Heart left ventricle (tissue), 16 donors: ENCODE measurements around the gene LYZL6. TPM values are rescaled to one million over a fixed set of nuclear protein-coding genes. Genes with fewer than 3 reads are reported as not detected.
A peak's percentile ranks its signal among the peaks of the same experiment; 100 is the strongest.

Experiments
- ATAC-seq, 4 donors: fragments of 200-7000 bp; cut with Tn5 transposase; one replicate each; pipeline ENCODE4 v1.9.1; 2020 to 2022; ENCODE audit warnings: moderate library complexity in 4 of 4, mild to moderate bottlenecking in 3 of 4, moderate number of reproducible peaks in 1 of 4
- DNase-seq, 5 donors: peaks; one replicate each; pipeline ENCODE4 v3.0.0-alpha.2; 2020
- H3K27ac ChIP-seq, 12 donors: fragments of 200-600 bp; sonication (generic) in 4 of 12; one replicate each; pipeline versions ENCODE4 v1.5.0 to v1.8.0; 2016 to 2022; ENCODE audit warnings: mild to moderate bottlenecking in 2 of 12
- H3K27me3 ChIP-seq, 9 donors: fragments of 200-600 bp; sonication (generic) in 2 of 9; one replicate each; pipeline versions ENCODE4 v1.5.1 to v1.8.0; 2016 to 2022; ENCODE audit warnings: mild to moderate bottlenecking in 3 of 9
- H3K36me3 ChIP-seq, 9 donors: fragments of 200-600 bp; sonication (generic) in 2 of 9; one replicate each; pipeline versions ENCODE4 v1.5.0 to v1.8.0; 2018 to 2022; ENCODE audit warnings: mild to moderate bottlenecking in 2 of 9
- H3K4me1 ChIP-seq, 12 donors: fragments of 200-600 bp; sonication (generic) in 4 of 12; one replicate each; pipeline versions ENCODE4 v1.5.0 to v1.8.0; 2016 to 2022; ENCODE audit warnings: mild to moderate bottlenecking in 3 of 12
- H3K4me3 ChIP-seq, 12 donors: fragments of 200-600 bp; sonication (generic) in 4 of 12; one replicate each; pipeline versions ENCODE4 v1.5.0 to v1.8.0; 2017 to 2022; ENCODE audit warnings: mild to moderate bottlenecking in 9 of 12, moderate library complexity in 4 of 12
- H3K9me3 ChIP-seq, 12 donors: fragments of 200-600 bp; sonication (generic) in 4 of 12; one replicate each; pipeline versions ENCODE4 v1.5.0 to v1.8.0; 2016 to 2022; ENCODE audit warnings: mild to moderate bottlenecking in 1 of 12
- POLR2A ChIP-seq, 2 donors: fragments of 450-650 bp; IDR thresholded peaks; one replicate each; pipeline ENCODE4 v1.6.1; 2017; ENCODE audit warnings: antibody characterized with exemption in 2 of 2, mild to moderate bottlenecking in 2 of 2, moderate library complexity in 2 of 2
- WGBS, 4 donors: extraction: QIAGEN DNeasy Blood & Tissue Kit in 2 of 4; methylation state at CpG; one replicate each; pipeline versions ENCODE4 v1.1.5 to v1.1.7; 2013 to 2018; 5-methylcytosine and 5-hydroxymethylcytosine counted together
- intact Hi-C, 10 donors: fragments of 100-400 bp; cut with DNase I; formaldehyde crosslinking; loops; one replicate each; pipeline versions ENCODE4 v1.11.1 to v1.14.2; 2022
- polyA plus RNA-seq, 2 donors: library from polyadenylated mRNA; stranded (reverse); fragments of 200-250 nt; gene quantifications; one replicate each; pipeline ENCODE4 v1.2.3, GENCODE V29; 2013
- total RNA-seq, 9 donors: library from RNA; depleted of rRNA in 2 of 9; stranded (reverse); fragments of >200 nt in 2 of 9; fragmentation: NEBNext Ultra II Directional in 3 of 9; extraction: Animal tissue kit (Norgen Biotek cat#: 25700) in 3 of 9; gene quantifications; one replicate each; pipeline versions ENCODE4 v1.1.0 to v1.2.4, GENCODE V29; 2016 to 2023
- TF ChIP-seq, protein P1 (sequence below), 12 donors: fragments of 200-600 bp; sonication (generic) in 4 of 12; IDR thresholded peaks; one replicate each; pipeline versions ENCODE4 v1.5.0 to v1.8.0; 2018 to 2022; ENCODE audit warnings: antibody characterized with exemption in 12 of 12, mild to moderate bottlenecking in 5 of 12
- donor health status: ischemic (EF 13 %, LVEDD 7.1; RV severe dilation, severe dysfunction).
- donor health status: healthy with polysubstance abuse.
- donor health status: DM: no; HTN: yes; CAD: no.
- donor health status: DM: no; HTN: no; CAD: no.
- donor health status: ischemic (EF 25% LVEDD 6.9; RV normal size, moderate dysfunction).
- donor health status: ischemic (EF 25% LVEDD 5.7; RV mildly dilated, moderate dysfunction).
- donor health status: healthy.
- donor health status: DM: yes; HTN: yes; CAD: no.
- donor health status: ischemic (EF 35%, LVEDD 5.7; RV mildly dilated, moderate dysfunction).
- donor health status: nonischemic (EF 11% LVEDD 7.7; RV severe dilation, severe dysfunction).
- donor health status: DM: yes; HTN: yes; CAD: no.
- donor health status: PGD.
- donor health status: ischemic (EF 29% LVEDD 5.4; RV normal size, mild dysfunction).
- donor health status: nonischemic (EF 23%, LVEDD 6.1; RV moderate dilation, normal function).

Gene LYZL6
- total and polyA plus RNA-seq, 11 donors = not detected

DNA sequence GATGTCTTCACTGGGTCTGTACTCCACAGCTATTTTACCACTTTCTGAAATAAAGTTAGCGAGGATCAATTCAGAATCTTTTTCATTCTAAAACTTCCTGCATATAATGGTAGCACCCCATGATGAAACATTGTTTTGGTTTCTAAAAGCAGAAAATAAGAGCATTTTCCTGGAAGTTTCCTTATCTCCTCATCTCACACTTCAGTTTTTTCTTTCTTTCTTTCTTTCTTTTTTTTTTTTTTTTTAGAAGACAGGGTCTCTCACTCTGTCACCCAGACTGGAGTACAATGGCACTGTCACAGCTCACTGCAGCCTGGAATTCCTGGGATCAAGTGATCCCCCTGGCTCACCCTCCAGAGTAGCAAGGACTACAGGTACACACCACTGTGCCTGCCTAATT lies 23.3 kb downstream of the LYZL6 start:
- no peak for TF ChIP-seq POLR2A (IDR thresholded peaks at IDR 0.05)
- TF ChIP-seq, protein P1, sequence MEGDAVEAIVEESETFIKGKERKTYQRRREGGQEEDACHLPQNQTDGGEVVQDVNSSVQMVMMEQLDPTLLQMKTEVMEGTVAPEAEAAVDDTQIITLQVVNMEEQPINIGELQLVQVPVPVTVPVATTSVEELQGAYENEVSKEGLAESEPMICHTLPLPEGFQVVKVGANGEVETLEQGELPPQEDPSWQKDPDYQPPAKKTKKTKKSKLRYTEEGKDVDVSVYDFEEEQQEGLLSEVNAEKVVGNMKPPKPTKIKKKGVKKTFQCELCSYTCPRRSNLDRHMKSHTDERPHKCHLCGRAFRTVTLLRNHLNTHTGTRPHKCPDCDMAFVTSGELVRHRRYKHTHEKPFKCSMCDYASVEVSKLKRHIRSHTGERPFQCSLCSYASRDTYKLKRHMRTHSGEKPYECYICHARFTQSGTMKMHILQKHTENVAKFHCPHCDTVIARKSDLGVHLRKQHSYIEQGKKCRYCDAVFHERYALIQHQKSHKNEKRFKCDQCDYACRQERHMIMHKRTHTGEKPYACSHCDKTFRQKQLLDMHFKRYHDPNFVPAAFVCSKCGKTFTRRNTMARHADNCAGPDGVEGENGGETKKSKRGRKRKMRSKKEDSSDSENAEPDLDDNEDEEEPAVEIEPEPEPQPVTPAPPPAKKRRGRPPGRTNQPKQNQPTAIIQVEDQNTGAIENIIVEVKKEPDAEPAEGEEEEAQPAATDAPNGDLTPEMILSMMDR (IDR thresholded peaks at IDR 0.05) = no peak
- Histone ChIP-seq H3K27ac (no peak overlapping the region), H3K4me3 (no peak overlapping the region), H3K4me1 (peaks cover 0 to 3% (median 0%) of the 10 kb centered on the region in 12 donors), H3K27me3 (no peaks in the 10 kb centered on the region), H3K9me3 (no peaks in the 10 kb centered on the region), H3K36me3 (no peaks in the 10 kb centered on the region)
- intact Hi-C loops = no loop called here
- 94 to 99% (median 97%) methylated on average over 1 of the region's 1 CpG for whole genome bisulfite sequencing, 4 donors
- DNase-seq = no peak
- no peak for ATAC-seq

DNA sequence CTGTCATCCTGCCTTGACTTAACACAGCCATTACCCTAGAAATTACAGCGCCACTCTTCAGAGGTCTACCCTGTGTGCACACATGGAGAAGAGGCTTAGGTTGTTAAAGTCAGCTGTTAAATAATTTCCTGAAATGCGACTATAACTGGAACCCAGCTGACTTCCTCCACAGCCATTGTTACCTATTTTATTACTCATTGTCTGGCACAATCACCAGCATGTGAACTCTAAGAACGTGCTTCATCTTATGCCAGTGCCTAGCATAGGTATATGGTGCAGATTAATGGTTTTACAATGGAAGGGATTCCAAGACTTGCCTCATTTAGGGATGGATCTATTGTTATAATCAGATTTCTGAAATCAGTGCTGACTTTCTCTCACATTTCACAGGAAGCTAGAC lies 24.8 kb downstream of the LYZL6 start:
- H3K4me1 ChIP-seq = peaks cover 0 to 3% (median 0%) of the 10 kb centered on the region in 12 donors
- H3K27ac ChIP-seq = no peak overlapping the region
- no peak overlapping the region for H3K4me3 ChIP-seq
- no peaks in the 10 kb centered on the region for H3K27me3 ChIP-seq
- no peak for TF ChIP-seq POLR2A (IDR thresholded peaks at IDR 0.05)
- TF ChIP-seq, protein P1 (IDR thresholded peaks at IDR 0.05) = no peak
- no peaks in the 10 kb centered on the region for H3K9me3 ChIP-seq
- no peaks in the 10 kb centered on the region for H3K36me3 ChIP-seq
- intact Hi-C loops = no loop called here
- ATAC-seq (peak in 1 of 4 donors; percentile 50), DNase-seq (no peak)
- WGBS, 4 donors = 48 to 75% (median 57%) methylated on average over 3 of the region's 3 CpGs

DNA sequence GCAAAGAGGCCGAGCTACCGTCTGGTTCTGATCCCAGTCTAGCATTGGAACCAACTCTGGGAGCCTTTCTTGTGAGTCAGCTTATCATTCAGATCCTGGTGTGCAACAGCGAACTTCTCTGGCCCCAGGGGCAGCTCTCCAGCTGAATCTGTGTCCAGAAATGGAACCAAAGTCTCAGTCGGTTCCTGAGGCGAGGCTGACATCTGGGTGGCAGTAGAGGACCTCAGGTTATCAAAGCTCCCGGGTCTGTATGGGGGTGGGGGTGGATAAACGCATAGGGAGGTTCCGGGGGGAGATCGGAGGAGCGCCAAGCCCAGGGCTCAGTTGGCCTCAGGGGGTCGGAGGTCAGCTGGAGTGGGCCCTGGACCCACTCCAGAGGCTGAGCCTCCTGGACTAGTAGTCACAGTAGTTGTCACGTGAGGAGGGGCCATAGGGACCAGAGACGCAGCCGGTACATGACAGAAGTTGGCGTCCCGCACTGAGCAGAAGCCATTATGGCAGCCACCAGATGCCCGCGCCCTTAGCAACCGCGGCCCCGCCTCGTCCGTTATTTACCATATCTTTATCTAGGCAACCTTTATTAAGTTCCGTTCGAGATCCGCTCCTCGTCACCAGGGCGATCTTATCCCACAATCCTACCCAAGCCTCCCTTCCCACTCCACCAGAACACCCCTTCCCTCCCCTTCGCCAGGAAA lies 25.8 kb downstream of the LYZL6 start:
- TF ChIP-seq POLR2A (IDR thresholded peaks at IDR 0.05) = no peak
- TF ChIP-seq, protein P1 (IDR thresholded peaks at IDR 0.05) = no peak
- H3K27me3 ChIP-seq = no peaks in the 10 kb centered on the region
- H3K4me1 ChIP-seq = peaks cover 0 to 3% (median 0%) of the 10 kb centered on the region in 12 donors
- no peaks in the 10 kb centered on the region for H3K36me3 ChIP-seq
- no peak for ATAC-seq
- no peak for DNase-seq
- H3K9me3 ChIP-seq = no peaks in the 10 kb centered on the region
- H3K4me3 ChIP-seq = no peak overlapping the region
- intact Hi-C loops = no loop called here
- H3K27ac ChIP-seq = no peak overlapping the region
- WGBS, 4 donors = 95 to 96% (median 95%) methylated on average over 29 of the region's 29 CpGs

DNA sequence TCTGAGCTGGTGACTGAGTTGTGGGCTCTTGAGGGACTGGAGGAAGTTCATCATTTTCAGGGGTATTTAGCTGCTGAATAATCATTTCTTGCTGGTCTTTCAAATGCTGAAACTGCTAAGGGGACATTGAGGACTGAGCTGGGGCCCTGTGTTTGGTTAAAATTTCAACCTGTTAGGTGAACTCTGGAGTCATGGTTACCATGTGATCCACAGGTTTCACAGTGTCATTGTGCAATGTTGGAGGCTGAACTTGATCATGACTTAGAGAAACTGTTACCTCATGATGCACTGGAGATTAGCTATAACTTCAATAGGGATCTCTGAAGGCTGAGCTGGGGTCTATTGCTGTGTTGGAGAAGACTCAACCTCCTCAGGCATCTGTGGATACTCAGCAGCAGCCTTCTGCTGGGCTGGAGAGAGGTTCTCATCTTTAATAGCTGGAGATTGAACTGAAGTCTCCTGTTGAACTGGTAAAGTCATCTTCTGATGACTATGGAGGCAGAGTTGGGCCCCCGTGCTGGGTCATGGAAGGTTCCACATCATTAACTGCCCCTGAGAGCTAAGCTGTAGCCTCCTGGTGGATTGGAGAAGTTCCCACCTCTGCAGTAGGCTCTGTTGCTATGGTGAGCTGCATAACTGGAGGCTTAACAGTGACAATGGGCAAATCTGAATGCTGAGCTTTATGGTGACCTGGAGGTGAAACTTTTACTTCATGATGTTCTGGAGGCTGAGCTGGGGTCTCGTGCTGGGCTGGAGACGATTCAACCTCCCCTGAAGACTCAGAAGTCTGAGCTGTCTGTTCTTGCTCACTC lies 28.2 kb downstream of the LYZL6 start:
- no peak overlapping the region for H3K27ac ChIP-seq
- H3K4me1 ChIP-seq = peaks cover 0 to 3% (median 0%) of the 10 kb centered on the region in 12 donors
- H3K27me3 ChIP-seq = no peaks in the 10 kb centered on the region
- TF ChIP-seq, protein P1 (IDR thresholded peaks at IDR 0.05) = no peak
- no peak for TF ChIP-seq POLR2A (IDR thresholded peaks at IDR 0.05)
- intact Hi-C loops = no loop called here
- H3K9me3 ChIP-seq = no peaks in the 10 kb centered on the region
- no peaks in the 10 kb centered on the region for H3K36me3 ChIP-seq
- no peak overlapping the region for H3K4me3 ChIP-seq
- ATAC-seq (no peak), DNase-seq (no peak)
- 73 to 84% (median 80%) methylated on average over 3 of the region's 3 CpGs for WGBS, 4 donors
